Bone marrow (tissue), 2 donors: ENCODE measurements around the gene PLK3.
"Not testable (repeated sequence)": the region's sequence is repeated elsewhere in the genome, so short reads cannot be mapped to it uniquely, and the experiment has no call there.

ENCODE experiments used
- DNase-seq, 2 donors: peaks; one replicate each; lab custom pipeline; 2025; lab: John Stamatoyannopoulos, UW

The PLK3 gene

DNA sequence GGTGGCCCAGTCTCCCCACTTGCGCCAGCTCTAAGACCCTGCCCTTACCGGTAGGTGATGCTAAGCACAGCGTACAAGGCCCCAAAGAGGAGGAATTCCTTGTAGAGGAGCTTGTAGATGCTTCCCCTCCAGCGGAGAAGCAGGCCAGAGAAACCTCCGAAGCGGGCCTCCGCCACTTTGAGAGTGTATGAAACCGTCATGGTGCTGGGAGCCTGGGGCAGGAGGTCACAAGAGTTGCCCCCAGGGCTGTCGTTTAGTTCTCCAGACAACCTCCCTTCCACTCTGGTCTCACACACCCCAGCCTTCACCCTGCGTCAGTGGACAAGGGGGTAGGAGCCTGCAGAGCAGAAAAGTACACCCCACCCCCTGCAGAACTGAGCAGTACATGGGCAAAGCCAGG, 12.7 kb upstream of the PLK3 start:
- no peak for DNase-seq

DNA sequence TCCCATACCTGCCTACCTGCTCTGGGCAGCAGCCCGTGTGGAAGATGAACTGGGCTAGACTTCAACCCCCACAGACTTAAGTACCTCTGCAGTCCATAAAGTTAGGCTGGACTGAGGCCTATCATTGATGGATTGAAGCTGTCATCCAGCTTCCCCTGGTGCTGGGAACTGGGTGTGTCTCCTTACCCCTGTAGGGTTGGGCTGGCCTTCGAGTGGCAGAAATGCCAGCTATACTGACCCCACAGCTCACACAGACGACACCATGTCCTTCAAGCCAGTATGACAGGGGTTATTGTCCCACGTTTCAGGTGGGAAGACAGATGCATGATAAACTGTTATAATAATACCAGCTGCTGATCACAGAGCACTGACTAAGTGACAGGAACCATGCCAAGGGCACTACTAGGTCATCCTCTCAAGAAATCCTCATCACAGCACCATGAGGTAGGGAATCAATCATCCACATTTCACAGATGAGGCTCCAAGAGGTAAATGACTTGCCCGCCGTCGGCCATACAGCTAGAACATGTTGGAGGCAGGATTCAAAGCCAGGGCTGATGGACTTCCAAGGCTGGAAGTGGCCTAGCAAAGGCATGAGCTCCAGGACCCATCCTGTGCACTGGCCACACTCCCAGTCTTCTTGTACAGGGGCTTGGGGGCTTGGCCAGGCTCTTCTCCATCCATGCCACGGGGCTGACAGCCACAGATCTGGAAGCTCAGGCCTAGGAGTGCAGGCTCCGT, 11.9 kb upstream of the PLK3 start, which contains the start of gene BEST4:
TSS of gene BEST4 (minus strand) at position 51 of the 741 bp plus-strand sequence. CDS start 465 bp downstream, outside the sequence.
- DNase-seq, result no peak

- no peak for DNase-seq
These were observed 9.0 kb upstream of the PLK3 start for GRCh38 chr1:44790968-44791801.

GRCh38 chr1:44792736-44793502, 7.3 kb upstream of the PLK3 start:
- no peak for DNase-seq

DNA sequence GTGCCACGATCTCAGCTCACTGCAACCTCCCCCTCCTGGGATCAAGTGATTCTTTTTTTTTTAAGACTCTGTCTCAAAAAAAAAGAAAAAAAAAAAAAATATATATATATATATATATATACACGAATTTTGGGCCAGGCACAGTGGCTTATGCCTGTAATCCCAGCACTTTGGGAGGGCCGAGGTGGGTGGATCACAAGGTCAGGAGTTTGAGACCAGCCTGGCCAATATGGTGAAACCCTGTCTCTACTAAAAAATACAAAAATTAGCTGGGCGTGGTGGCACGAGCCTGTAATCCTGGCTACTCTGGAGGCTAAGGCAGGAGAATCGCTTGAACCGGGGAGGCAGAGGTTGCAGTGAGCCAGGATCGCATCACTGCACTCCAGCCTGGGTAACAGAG, 2.3 kb upstream of the PLK3 start:
- not testable (repeated sequence) for DNase-seq

DNA sequence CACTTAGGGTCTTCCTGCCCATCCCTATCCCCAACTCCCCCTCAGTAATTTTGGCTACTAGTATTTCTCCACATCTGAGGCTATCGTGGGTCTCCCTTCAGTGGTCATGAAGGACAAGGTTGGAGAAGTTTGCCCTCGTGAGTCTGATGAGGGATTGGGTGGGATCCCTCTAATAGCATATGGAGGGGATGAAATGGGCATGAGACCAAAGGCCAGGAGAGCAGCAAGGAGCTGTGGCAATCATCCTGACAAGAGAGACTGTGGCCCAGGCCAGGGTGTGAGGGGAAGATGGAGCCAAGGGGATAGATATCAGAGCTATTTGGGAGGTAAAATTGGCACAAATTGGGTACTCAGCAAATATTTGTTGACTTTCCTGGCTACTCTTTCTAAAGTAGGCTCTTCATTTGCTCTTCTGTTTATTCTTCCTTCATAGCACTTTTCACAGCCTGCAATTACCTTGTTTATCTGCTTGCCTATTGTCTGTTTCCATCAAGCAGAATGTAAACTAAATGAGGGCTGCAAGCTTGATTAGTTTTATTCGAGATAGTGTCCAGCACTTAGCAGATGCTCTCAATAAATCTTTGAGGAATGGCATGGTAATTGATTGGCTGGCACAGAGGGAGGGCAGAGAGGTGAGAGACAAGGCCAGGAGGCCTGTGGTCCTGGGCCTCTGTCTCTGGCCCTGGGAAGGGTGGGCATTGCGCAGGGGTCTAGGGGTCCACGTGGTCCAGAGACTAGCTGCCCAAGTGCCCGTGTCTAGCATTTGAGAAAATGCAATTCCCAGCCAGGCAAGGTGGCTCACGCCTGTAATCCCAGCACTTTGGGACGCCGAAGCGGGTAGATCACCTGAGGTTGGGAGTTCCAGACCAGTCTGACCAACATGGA, 1.5 kb upstream of the PLK3 start:
- no peak for DNase-seq

DNA sequence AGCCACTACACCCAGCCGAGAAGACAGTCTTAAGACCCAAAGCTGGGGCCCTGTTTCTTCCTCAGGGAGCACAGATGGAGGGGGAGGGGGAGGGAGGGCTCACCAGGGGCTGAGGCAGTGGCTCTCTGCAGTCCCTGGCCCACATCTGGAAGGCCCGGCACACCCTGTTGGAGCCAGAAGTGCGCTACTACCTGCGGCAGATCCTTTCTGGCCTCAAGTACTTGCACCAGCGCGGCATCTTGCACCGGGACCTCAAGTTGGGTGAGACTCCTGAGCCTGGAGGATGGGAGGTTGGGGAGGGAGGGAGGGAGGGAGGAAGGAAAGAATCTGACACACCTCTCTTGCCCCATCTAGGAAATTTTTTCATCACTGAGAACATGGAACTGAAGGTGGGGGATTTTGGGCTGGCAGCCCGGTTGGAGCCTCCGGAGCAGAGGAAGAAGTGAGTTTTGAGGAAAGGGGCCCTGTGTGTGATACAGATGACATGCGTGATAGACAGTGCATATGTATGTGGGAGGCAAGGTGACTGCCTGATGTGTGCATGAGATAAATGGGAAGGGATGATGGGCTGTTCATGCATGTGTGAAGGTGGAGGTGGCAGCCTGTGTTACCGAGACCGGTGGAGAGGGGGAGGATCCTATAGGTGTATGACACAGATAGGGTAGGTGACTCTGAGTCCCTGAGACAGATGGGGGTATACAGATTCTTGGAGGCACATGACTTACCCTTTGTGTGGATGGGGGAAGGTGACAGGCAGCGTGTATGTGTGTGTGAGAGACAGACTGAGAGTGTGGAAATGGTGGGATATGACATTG, 1.5 kb downstream of the PLK3 start:
- DNase-seq, result no peak

GRCh38 chr1:44802306-44803061, 2.3 kb downstream of the PLK3 start:
- no peak for DNase-seq

DNA sequence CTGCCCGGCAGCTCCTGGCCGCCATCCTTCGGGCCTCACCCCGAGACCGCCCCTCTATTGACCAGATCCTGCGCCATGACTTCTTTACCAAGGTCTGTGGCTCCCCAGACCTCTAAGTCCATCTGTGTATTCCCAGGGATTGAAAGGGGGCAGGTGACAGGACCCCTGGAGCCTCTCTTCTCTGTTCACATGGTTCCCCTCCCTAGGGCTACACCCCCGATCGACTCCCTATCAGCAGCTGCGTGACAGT, 2.8 kb downstream of the PLK3 start:
- DNase-seq, result no peak

DNA sequence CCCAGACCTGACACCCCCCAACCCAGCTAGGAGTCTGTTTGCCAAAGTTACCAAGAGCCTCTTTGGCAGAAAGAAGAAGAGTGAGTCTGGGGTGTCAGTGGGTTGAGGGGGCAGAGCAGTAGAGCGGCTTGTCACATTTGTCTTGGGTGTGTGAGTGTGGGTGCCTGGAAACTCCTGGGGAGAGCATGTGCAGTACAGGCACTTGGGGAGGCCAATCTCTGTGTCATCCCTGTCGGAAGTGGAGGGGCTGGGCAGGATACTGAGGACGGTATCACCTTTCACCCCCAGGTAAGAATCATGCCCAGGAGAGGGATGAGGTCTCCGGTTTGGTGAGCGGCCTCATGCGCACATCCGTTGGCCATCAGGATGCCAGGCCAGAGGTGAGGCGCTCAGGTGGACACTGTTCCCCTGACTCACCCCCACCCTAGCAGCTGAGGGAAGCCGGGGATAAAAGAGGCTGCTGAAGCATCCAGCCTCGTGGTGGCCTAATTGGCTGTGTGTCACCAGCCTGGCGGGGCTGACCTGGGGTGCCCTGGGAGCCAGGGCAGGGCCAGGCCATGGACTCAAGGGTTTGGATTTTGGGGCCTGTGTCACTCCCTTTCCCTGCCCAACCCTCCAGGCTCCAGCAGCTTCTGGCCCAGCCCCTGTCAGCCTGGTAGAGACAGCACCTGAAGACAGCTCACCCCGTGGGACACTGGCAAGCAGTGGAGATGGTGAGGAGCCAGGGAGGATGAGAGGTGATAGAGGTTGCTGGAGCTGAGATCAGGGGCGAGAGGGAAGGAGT, 3.3 kb downstream of the PLK3 start:
- no peak for DNase-seq

DNA sequence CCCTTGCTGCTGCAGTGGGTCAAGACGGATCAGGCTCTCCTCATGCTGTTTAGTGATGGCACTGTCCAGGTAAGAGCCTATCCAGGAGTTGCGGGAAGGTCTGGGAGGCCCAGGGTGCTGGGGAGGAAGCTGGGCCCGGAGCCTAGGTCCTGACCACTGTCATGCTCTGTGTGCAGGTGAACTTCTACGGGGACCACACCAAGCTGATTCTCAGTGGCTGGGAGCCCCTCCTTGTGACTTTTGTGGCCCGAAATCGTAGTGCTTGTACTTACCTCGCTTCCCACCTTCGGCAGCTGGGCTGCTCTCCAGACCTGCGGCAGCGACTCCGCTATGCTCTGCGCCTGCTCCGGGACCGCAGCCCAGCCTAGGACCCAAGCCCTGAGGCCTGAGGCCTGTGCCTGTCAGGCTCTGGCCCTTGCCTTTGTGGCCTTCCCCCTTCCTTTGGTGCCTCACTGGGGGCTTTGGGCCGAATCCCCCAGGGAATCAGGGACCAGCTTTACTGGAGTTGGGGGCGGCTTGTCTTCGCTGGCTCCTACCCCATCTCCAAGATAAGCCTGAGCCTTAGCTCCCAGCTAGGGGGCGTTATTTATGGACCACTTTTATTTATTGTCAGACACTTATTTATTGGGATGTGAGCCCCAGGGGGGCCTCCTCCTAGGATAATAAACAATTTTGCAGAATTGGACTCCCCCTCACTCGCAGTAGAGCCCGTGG, 5.3 kb downstream of the PLK3 start:
- no peak for DNase-seq

DNA sequence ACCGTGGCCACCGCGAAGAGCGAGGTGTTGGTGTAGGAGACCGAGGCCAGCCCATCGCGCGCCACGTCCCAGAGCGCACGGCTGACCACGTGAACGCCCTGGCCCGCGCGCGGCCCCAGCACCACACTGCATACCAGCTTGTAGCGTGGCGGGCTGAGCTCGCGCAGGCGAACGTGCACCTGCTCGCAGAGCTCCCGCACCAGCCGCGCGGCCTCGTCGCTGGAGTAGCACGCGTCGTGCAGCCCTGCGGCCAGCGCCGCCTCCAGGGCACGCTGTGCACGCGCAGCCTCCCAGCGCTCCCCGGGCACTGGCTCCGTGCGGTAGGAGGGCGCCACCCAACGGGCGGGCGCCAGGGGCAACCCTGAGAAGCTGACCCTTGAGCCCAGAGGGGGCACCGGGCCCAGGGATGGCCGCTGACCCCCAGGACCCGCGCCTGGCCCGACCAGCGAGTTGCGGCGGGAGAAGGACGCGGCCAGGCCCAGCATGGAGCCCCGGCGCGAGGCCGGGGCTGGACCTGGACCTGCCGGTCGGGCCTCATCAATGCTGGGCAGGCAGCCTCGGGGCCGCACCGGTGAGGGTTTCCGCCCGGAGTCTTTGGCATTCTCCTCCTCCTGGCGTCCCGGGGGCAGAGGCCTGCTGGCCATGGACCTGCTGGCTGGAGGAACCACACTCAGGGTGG, 6.0 kb downstream of the PLK3 start:
- DNase-seq, result no peak

GRCh38 chr1:44806704-44807363, 6.7 kb downstream of the PLK3 start, which contains the start of gene DYNLT4:
Gene DYNLT4 (minus strand): TSS chr1:44807351. CDS start chr1:44806668, 683 bp downstream.
- DNase-seq, result no peak

- DNase-seq, result peak; percentile 98 to 100
These were observed 7.3 kb downstream of the PLK3 start for GRCh38 chr1:44807364-44808062.

- peak in 1 of 2 donors; percentile 61 for DNase-seq
These were observed 8.1 kb downstream of the PLK3 start, which contains the start of gene BTBD19 for GRCh38 chr1:44808063-44808937. Gene BTBD19 (plus strand): TSS chr1:44808523. CDS start chr1:44808821, 298 bp downstream.
